T-helper 2 cell treated with Interferon-gamma antibody and Interleukin-4, amounts not matched to agents 5 μg/mL and 100 μg/mL, for 36 hours (primary cell): Measurements from ENCODE around the gene DDTL.
A peak's percentile ranks its signal among the peaks of the same experiment; 100 is the strongest.

ENCODE experiments used
- DNase-seq: peaks from one replicate; pipeline ENCODE4 v3.0.0; 2021; ENCODE audit warnings: low spot score
- H3K27ac Mint-ChIP-seq: one replicate; pipeline ENCODE4 v1.8.0; 2021; ENCODE audit warnings: mild to moderate bottlenecking, mixed read lengths
- H3K27me3 Mint-ChIP-seq: one replicate; pipeline ENCODE4 v1.8.0; 2021; ENCODE audit warnings: low read depth, mixed read lengths
- H3K36me3 Mint-ChIP-seq: one replicate; pipeline ENCODE4 v1.8.0; 2021; ENCODE audit warnings: low read depth, mixed read lengths
- H3K4me1 Mint-ChIP-seq: one replicate; pipeline ENCODE4 v1.8.0; 2021; ENCODE audit warnings: low read depth, mixed read lengths
- H3K4me3 Mint-ChIP-seq: one replicate; pipeline ENCODE4 v1.8.0; 2022; ENCODE audit warnings: mild to moderate bottlenecking, moderate library complexity, mixed read lengths
- H3K9me3 Mint-ChIP-seq: one replicate; pipeline ENCODE4 v1.8.0; 2021; ENCODE audit warnings: mixed read lengths

DDTL gene

DNA sequence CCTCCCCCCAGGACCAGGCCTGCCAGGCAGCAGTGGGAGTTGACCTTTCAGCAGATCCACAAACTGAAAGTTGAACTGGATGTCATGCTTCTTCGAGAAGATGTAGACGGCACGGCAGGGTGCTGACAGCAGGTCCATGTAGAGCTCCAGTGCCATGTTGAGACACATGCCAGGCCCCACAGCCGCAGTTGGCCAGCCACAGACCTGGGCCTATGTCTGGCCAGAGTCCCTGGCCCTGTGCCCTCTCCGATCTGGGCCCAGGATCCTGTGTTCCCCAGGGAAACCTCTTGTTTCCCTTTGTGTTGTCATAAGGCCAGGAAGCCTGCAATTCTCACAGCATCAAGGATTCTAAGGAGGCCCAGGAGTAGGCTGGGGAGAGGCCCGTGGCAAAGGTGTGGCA is 38.5 kb downstream of the DDTL start, which contains the start of gene GSTT4:
TSS of gene GSTT4 (minus strand) at position 253 of the 400 bp plus-strand sequence. CDS start at position 156, 97 bp downstream.
- no peak for DNase-seq
- Mint-ChIP-seq H3K36me3 (no peaks in the 10 kb centered on the region), H3K9me3 (no peaks in the 10 kb centered on the region), H3K4me3 (no peak within 1 kb of the TSS), H3K4me1 (peaks cover 5% of the 10 kb centered on the region), H3K27ac (no peak within 1 kb of the TSS), H3K27me3 (no peaks in the 10 kb centered on the region)

DNA sequence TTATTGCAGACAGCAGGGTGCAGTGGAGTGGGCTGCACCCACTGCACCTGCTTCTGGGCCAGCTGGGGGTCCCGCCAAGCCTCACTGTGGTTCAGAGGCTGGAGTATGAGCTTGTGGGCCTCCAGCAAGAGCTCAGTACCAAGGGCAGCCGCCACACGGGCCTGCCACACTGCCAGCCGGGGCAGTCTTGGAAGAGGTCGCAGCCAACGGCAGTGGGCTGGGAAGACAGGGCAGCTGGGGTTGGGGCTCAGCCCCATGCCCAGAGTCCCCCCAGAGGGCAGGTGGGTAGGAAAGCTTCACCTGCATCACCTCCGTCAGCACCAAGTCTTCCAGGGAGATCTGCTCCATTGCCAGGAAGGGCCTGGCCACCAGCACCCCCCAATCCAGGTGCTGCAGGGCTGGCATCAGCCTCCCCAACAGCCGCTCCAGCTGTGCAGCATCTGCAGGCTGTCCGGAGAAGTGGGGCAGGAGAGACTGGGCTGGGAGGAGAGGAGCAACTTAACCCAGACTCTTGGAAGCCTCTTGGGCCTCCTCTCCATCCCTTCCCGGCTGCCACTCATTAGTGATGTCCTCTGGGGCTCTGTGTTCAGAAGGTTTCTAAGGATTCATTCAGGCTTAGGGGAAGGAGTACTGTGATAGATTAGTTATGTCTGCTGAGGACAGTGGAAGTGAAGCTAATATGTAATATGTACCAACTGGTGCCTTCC is 39.7 kb downstream of the DDTL start:
- H3K9me3 Mint-ChIP-seq = no peaks in the 10 kb centered on the region
- no peaks in the 10 kb centered on the region for H3K27me3 Mint-ChIP-seq
- no peak for DNase-seq
- no peak overlapping the region for H3K27ac Mint-ChIP-seq
- peaks cover 10% of the 10 kb centered on the region for H3K4me1 Mint-ChIP-seq
- H3K4me3 Mint-ChIP-seq = no peak overlapping the region
- peaks cover 1% of the 10 kb centered on the region for H3K36me3 Mint-ChIP-seq

GRCh38 chr22:24006914-24007214 is 40.2 kb downstream of the DDTL start:
- no peak for DNase-seq
- Mint-ChIP-seq H3K36me3 (peaks cover 1% of the 10 kb centered on the region), H3K27ac (no peak overlapping the region), H3K9me3 (no peaks in the 10 kb centered on the region), H3K4me1 (peaks cover 10% of the 10 kb centered on the region), H3K4me3 (no peak overlapping the region), H3K27me3 (no peaks in the 10 kb centered on the region)

GRCh38 chr22:24007253-24008021 is 40.7 kb downstream of the DDTL start:
- H3K27me3 Mint-ChIP-seq = no peaks in the 10 kb centered on the region
- no peak overlapping the region for H3K4me3 Mint-ChIP-seq
- peaks cover 1% of the 10 kb centered on the region for H3K36me3 Mint-ChIP-seq
- no peak for DNase-seq
- H3K9me3 Mint-ChIP-seq = no peaks in the 10 kb centered on the region
- no peak overlapping the region for H3K27ac Mint-ChIP-seq
- peaks cover 11% of the 10 kb centered on the region for H3K4me1 Mint-ChIP-seq

- Mint-ChIP-seq H3K4me1 (peaks cover 13% of the 10 kb centered on the region), H3K36me3 (peaks cover 1% of the 10 kb centered on the region), H3K27ac (no peak overlapping the region), H3K27me3 (no peaks in the 10 kb centered on the region), H3K4me3 (no peak overlapping the region), H3K9me3 (no peaks in the 10 kb centered on the region)
- DNase-seq = no peak
Observed at GRCh38 chr22:24008022-24008283, 41.3 kb downstream of the DDTL start.

DNA sequence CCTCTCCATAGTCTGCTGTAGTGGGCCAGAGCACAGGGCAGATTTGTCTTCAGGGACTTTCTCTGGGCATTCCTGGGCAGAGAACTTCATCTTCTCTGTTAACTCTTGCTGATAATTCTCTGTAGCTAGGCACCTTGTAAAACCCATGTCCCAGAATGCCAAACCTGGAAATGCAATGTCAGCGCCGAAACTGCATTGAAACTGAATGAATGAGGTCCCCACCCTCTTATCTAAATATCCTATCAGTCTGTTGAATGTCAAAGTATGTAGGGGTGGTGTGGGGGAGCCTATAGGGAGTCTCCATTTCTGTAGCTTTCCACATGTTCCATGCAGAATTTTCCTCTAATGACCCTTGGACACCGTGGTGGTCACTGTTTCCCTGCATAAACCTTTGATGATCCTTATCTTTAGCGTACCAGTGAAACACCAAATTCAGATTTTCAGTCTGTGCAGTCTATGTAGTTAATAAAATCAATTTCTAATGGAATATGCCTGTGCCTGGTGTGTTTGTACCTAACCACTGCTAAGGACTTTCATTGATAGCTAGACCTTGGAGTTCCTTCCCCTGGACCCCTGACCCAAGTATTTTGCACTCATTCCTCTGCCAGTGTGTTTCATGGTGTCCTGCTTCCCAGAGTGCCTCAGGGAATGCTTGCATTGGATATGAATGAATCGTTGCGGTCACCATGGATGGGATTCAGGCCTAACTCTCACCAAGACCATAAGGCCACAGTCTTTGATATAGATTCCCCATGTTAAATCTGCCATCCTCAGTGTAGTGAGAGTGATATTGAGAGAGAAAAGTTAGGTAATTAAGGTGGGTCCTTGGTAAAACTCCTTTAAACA is 41.9 kb downstream of the DDTL start:
- H3K27me3 Mint-ChIP-seq = no peaks in the 10 kb centered on the region
- H3K4me1 Mint-ChIP-seq = peaks cover 16% of the 10 kb centered on the region
- no peak overlapping the region for H3K27ac Mint-ChIP-seq
- H3K4me3 Mint-ChIP-seq = no peak overlapping the region
- no peak for DNase-seq
- no peaks in the 10 kb centered on the region for H3K9me3 Mint-ChIP-seq
- H3K36me3 Mint-ChIP-seq = peaks cover 3% of the 10 kb centered on the region

DNA sequence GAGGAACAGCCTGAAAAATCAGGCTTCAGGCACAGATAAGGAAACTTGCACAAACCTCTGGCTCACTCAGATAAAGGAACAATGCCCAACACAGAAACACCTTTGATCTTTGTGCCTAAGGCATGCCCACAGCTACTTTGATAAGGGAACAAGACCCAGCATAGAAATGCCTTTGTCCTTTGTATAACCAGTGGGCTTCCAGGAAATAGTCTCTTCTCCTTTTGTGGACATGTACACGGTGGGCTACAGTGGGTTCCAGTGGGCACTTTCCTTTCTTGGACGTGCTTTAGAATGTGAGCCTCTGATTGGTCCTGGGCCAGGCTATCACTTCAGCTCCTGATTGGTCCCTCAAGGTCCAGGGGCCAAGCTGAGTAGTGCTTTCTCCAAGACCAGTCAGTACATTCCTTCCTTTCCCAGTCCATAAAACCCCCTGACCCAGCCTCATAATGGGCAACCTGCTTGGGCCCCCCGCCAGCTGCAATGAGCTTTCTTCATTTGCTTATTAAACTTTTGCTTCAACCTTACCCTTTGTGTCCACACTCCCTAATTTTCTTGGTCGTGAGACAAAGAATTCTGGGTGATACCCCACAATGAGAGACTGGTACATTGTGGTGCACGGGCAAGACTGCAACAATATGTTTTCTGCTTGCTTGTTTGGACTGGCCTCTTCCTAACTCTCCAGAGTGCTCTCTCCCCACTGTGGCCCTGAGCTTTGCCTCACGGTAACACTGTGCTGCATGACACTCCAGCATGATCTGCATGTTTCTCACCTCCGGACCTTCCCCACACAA is 42.7 kb downstream of the DDTL start:
- H3K36me3 Mint-ChIP-seq = peaks cover 6% of the 10 kb centered on the region
- no peaks in the 10 kb centered on the region for H3K9me3 Mint-ChIP-seq
- no peak for DNase-seq
- H3K4me3 Mint-ChIP-seq = no peak overlapping the region
- H3K27ac Mint-ChIP-seq = peak overlapping the region; percentile 4
- peaks cover 21% of the 10 kb centered on the region for H3K4me1 Mint-ChIP-seq
- no peaks in the 10 kb centered on the region for H3K27me3 Mint-ChIP-seq

DNA sequence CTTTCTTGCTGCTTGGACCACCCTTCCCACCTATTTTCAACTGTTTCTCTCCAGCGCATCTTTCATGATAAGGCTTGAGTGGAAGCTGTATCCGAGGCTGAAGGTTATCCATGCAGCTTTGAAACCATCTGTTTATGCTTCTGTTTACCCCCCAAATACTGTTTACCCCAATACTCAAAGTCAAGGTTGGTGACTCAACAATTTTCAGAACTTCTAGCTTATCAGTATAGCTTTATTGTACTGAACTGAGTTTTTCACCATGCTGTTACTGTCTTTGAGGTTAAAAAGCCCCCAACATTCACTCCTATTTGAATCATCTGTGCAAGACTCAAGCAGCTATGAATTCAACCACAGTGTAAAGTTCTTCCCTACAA is 43.3 kb downstream of the DDTL start:
- DNase-seq = no peak
- H3K27me3 Mint-ChIP-seq = no peaks in the 10 kb centered on the region
- no peaks in the 10 kb centered on the region for H3K9me3 Mint-ChIP-seq
- peaks cover 24% of the 10 kb centered on the region for H3K4me1 Mint-ChIP-seq
- H3K4me3 Mint-ChIP-seq = peak overlapping the region; percentile 58
- peaks cover 9% of the 10 kb centered on the region for H3K36me3 Mint-ChIP-seq
- H3K27ac Mint-ChIP-seq = peak overlapping the region; percentile 54

GRCh38 chr22:24011735-24012068 is 45.0 kb downstream of the DDTL start:
- no peak for DNase-seq
- Mint-ChIP-seq H3K27me3 (no peaks in the 10 kb centered on the region), H3K4me1 (peaks cover 28% of the 10 kb centered on the region), H3K27ac (peak overlapping the region; percentile 95), H3K4me3 (peak overlapping the region; percentile 92), H3K9me3 (no peaks in the 10 kb centered on the region), H3K36me3 (peaks cover 17% of the 10 kb centered on the region)

DNA sequence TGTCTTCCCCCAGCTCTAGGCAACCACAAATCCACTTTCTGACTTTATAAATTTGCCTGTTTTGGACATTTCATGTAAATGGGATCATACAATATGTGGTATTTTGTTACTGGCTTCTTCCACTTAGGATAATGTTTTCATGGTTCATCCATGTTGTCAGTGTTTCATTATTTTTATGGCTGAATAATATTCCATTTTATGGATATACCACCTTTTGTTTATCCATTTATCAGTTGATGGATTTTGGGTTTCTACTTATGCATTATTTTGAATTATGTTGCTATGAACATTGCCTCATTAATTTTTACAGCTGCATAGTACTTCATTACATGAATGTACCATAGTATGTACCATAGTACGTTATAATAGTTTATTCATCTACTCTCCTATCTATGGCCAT is 49.5 kb downstream of the DDTL start:
- no peaks in the 10 kb centered on the region for H3K27me3 Mint-ChIP-seq
- no peaks in the 10 kb centered on the region for H3K9me3 Mint-ChIP-seq
- peaks cover 24% of the 10 kb centered on the region for H3K4me1 Mint-ChIP-seq
- DNase-seq = no peak
- H3K36me3 Mint-ChIP-seq = peaks cover 26% of the 10 kb centered on the region
- no peak overlapping the region for H3K27ac Mint-ChIP-seq
- H3K4me3 Mint-ChIP-seq = no peak overlapping the region

DNA sequence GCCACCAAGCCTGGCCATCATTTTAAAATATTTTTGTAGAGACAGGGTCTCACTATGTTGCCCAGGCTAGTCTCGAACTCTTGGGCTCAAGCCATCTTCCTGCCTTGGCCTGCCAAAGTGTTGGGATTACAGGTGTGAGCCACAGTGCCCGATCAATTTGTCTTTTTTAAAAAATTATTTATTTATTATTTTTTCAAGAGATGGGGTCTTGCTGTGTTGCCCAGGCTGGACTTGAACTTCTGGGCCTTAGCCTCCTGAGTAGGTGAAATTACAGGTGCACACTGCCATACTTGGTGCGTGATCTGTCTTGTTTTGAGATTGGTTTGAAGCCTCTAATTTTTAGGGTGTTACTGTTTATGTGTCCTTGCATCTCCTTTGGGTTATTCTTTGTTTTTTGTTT is 54.6 kb downstream of the DDTL start:
- H3K27ac Mint-ChIP-seq = no peak overlapping the region
- no peak for DNase-seq
- no peak overlapping the region for H3K4me3 Mint-ChIP-seq
- H3K27me3 Mint-ChIP-seq = no peaks in the 10 kb centered on the region
- peaks cover 21% of the 10 kb centered on the region for H3K4me1 Mint-ChIP-seq
- peaks cover 4% of the 10 kb centered on the region for H3K9me3 Mint-ChIP-seq
- H3K36me3 Mint-ChIP-seq = peaks cover 47% of the 10 kb centered on the region
